ENCODE measurements around the gene MICB. TPM values are rescaled to one million over a fixed set of nuclear protein-coding genes. Genes with fewer than 3 reads are reported as not detected.

Gene MICB
- total and polyA plus RNA-seq, 9 donors, result 0.39 to 1.4 (median 0.97) TPM

DNA sequence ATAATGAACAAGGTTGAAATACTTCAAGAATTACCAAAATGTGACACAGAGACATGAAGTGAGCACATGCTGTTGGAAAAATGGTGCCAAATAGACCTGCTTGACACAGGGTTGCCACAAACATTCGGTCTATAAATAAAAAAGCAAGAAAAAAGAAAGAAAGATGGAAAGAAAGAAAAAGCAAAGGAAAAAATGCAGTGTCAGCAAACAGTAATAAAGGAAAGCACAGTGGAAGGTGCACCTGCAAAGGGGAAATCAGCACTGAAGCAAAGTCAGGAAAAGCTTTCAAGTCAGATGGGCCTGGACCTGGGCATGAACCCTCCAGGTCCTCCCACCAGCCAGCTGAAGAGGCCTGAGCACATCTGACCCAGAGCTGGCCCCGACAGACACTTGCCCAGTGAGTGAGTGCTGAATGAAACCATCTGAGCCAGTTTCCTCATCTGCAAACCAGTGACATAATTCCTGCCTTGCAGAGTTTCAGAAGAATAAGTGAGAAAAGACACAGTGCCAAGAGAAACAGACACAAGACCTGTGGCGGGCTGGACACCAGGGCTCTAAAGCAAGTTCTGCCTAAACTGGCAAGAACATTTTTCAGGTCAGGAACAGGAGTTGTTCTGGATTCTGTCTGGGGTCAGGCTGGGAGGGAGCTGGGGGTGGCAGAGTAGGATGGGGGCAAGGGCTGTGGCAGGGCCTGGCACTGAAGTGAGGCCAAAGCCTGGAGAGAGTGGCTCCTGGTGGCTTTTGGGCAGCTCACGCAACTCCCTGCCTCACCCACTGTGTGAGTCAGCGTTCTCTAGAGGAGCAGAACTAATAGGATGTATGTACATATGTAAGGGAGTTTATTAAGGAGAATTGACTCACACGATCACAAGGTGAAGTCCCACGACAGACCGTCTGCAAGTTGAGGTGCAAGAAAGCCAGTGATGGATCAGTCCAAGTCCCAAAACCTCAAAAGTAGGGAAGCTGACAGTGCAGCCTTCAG is 23.9 kb upstream of the MICB start:
- no peaks in the 10 kb centered on the region for H3K9me3 ChIP-seq (replicated peaks; ENCODE audit: control insufficient read depth, low read depth, low read length)
- peaks cover 4% of the 10 kb centered on the region for H3K27me3 ChIP-seq (ENCODE audit: control insufficient read depth, insufficient read depth, low read length)
- H3K4me3 ChIP-seq (ENCODE audit: low read length), result no peak overlapping the region
- no peaks in the 10 kb centered on the region for H3K4me1 ChIP-seq (ENCODE audit: control insufficient read depth, insufficient read depth, low read length)
- H3K36me3 ChIP-seq (ENCODE audit: control insufficient read depth, insufficient read depth, low read length), result no peaks in the 10 kb centered on the region
- 89% methylated on average over 5 of the region's 8 CpGs for WGBS (ENCODE audit: insufficient coverage)
- no peak overlapping the region for H3K27ac ChIP-seq (ENCODE audit: low read length)
- no peak for DNase-seq

DNA sequence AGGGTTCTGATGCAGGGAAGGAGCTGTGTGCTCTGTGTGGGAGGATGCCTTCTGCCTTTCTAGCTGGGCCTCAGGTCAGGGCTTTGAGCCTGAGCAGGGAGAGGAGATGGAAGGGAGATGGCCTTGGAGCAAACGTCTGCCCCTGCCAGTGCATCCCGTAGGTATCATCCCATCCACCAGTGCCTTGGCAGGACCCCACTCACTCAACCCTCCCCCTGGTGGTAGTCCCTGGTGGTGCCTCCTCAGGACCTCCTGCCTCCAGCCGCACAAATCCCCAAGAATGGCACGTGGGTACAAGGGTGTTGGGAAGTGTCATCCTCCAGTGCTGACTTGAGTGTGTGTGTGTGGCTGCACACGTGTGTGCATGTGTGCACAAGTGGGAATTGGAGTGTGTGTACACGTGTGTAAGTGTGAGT is 23.1 kb upstream of the MICB start:
- Histone ChIP-seq H3K9me3 (replicated peaks; ENCODE audit: control insufficient read depth, low read depth, low read length) (no peaks in the 10 kb centered on the region), H3K27me3 (ENCODE audit: control insufficient read depth, insufficient read depth, low read length) (peaks cover 7% of the 10 kb centered on the region), H3K27ac (ENCODE audit: low read length) (no peak overlapping the region), H3K4me3 (ENCODE audit: low read length) (no peak overlapping the region), H3K4me1 (ENCODE audit: control insufficient read depth, insufficient read depth, low read length) (no peaks in the 10 kb centered on the region), H3K36me3 (ENCODE audit: control insufficient read depth, insufficient read depth, low read length) (no peaks in the 10 kb centered on the region)
- DNase-seq, result no peak
- WGBS (ENCODE audit: insufficient coverage), result 55% methylated on average over 2 of the region's 6 CpGs

DNA sequence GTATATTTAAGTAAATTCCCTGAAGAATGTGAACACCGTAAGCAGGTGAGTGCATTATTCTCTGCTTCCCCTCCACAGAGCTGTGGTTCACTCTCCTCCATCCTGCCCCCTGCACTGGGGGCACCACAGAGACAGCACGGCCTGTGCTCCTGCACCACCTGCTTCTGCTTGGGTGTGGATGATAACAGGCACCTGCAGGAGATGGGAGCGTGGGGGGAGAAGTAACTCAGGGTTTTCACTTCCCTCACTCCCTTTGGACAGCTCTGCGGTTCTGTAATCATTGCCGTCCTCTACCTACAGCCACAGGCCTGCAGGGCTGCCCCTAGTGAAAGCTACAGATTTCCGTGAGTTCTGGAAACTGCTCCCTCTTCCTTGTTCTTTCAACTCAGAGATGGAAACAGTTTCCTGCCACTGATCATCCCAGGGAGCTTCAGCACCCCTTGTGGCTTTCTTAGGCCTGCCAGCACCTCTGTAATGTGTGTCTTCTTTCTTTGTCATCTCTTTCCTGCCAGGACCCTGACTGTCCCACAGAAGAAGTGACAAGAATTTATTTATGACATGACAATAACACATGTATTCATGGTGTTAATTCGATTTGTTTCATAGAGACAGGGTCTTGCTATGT is 21.3 kb upstream of the MICB start:
- Histone ChIP-seq H3K36me3 (ENCODE audit: control insufficient read depth, insufficient read depth, low read length) (no peaks in the 10 kb centered on the region), H3K27ac (ENCODE audit: low read length) (no peak overlapping the region), H3K4me3 (ENCODE audit: low read length) (no peak overlapping the region), H3K4me1 (ENCODE audit: control insufficient read depth, insufficient read depth, low read length) (no peaks in the 10 kb centered on the region), H3K9me3 (replicated peaks; ENCODE audit: control insufficient read depth, low read depth, low read length) (no peaks in the 10 kb centered on the region), H3K27me3 (ENCODE audit: control insufficient read depth, insufficient read depth, low read length) (peaks cover 13% of the 10 kb centered on the region)
- WGBS (ENCODE audit: insufficient coverage), result 20% methylated on average over 1 of the region's 7 CpGs
- no peak for DNase-seq

DNA sequence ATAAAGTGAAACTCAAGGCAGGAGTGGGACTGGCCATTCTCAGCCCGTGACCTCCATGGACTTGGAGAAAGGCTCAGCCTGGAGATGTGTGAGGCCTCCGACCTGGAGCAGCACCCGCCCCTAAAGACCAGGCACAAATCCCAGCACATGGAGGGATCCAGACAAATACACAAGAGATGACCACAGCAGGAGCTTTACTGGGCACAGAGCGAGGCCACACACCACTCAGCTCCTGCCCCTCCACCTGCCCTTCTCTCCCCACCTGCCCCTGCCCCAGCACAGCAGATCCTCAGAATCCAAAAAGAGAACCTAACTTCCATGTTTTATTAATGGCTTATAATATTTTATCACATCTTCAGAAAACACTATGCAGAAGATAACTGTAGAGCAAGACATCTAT is 20.4 kb upstream of the MICB start:
- Histone ChIP-seq H3K36me3 (ENCODE audit: control insufficient read depth, insufficient read depth, low read length) (no peaks in the 10 kb centered on the region), H3K27ac (ENCODE audit: low read length) (no peak overlapping the region), H3K27me3 (ENCODE audit: control insufficient read depth, insufficient read depth, low read length) (peaks cover 15% of the 10 kb centered on the region), H3K4me1 (ENCODE audit: control insufficient read depth, insufficient read depth, low read length) (no peaks in the 10 kb centered on the region), H3K9me3 (replicated peaks; ENCODE audit: control insufficient read depth, low read depth, low read length) (no peaks in the 10 kb centered on the region), H3K4me3 (ENCODE audit: low read length) (no peak overlapping the region)
- no peak for DNase-seq
- WGBS (ENCODE audit: insufficient coverage), result 80% methylated on average over 2 of the region's 4 CpGs

DNA sequence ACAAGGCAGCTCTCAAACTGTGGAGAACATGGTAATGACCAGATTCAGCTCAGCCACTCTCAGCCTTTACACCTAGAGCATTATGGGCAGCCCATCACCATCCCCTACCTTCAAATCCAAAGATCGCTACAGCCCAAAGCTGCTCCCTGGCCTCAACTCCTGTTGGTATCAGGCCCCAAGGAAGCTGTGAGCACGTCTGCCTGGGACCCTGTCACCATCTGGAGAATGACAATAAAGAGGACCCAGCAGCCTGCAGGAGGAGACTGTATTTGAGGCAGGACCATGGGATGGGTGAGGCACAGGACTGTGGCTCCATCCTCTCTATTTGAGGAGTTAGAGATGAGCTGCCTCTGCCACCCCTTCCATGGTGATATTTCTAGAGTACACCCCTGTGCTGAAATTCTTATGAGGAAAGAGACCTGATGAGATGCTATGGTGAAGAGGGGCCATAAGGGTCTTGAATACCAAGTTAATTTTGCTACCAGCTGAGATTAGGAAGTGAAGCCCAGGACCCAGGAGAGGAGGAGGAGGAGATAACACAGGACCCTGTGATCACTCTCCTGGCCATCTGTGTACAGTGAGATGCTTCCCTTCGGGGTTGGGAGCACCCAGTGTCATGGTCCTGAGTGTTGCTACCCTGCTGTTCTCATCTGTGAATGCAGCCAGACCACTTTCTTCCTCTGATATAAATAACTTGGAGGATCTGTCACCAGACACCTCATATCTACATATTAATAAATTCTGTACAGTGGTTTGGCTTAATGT is 19.6 kb upstream of the MICB start:
- Histone ChIP-seq H3K27me3 (ENCODE audit: control insufficient read depth, insufficient read depth, low read length) (peaks cover 15% of the 10 kb centered on the region), H3K9me3 (replicated peaks; ENCODE audit: control insufficient read depth, low read depth, low read length) (no peaks in the 10 kb centered on the region), H3K4me3 (ENCODE audit: low read length) (no peak overlapping the region), H3K4me1 (ENCODE audit: control insufficient read depth, insufficient read depth, low read length) (no peaks in the 10 kb centered on the region), H3K36me3 (ENCODE audit: control insufficient read depth, insufficient read depth, low read length) (no peaks in the 10 kb centered on the region), H3K27ac (ENCODE audit: low read length) (no peak overlapping the region)
- WGBS (ENCODE audit: insufficient coverage), result no CpG with 5 or more reads among the region's 3 CpGs
- no peak for DNase-seq

DNA sequence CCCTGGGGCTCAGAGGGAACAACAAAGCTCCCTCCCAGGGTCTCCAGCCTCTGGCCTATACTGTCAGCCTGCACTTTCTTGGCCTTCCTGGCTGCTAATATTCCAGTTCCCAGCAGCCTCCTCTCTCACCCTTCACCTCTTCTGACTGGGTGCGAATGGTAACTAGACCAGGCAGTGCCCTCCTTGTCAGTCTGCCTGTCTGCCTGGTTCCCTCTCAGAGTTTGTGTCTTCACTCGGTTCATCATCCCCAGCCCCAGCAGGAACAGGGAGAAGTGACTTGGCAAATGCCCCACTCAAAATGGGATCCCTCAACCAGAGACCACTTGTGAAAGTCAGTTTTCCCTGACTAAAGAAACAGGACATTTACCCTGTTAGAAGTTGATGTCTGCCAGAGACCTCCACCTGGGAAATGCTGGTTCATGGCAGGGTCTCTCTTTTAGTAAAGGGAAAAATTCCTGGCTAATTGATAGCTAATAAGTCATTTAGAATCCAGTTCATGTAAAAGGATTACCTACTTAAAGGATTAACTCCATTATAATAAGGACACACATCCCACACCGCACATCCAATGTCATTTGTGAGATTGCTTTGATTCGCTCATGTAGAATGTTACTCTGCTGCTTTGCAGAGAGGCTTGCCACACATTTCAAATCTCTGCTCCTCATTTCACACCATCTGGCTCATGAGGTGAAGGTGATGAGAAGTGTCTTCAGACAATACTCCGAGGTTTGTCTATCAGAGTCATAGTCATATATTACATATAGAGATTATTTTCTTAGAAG is 18.6 kb upstream of the MICB start:
- Histone ChIP-seq H3K9me3 (replicated peaks; ENCODE audit: control insufficient read depth, low read depth, low read length) (no peaks in the 10 kb centered on the region), H3K27ac (ENCODE audit: low read length) (no peak overlapping the region), H3K4me3 (ENCODE audit: low read length) (no peak overlapping the region), H3K27me3 (ENCODE audit: control insufficient read depth, insufficient read depth, low read length) (peaks cover 15% of the 10 kb centered on the region), H3K36me3 (ENCODE audit: control insufficient read depth, insufficient read depth, low read length) (no peaks in the 10 kb centered on the region), H3K4me1 (ENCODE audit: control insufficient read depth, insufficient read depth, low read length) (no peaks in the 10 kb centered on the region)
- no peak for DNase-seq
- WGBS (ENCODE audit: insufficient coverage), result 50% methylated on average over 1 of the region's 5 CpGs

DNA sequence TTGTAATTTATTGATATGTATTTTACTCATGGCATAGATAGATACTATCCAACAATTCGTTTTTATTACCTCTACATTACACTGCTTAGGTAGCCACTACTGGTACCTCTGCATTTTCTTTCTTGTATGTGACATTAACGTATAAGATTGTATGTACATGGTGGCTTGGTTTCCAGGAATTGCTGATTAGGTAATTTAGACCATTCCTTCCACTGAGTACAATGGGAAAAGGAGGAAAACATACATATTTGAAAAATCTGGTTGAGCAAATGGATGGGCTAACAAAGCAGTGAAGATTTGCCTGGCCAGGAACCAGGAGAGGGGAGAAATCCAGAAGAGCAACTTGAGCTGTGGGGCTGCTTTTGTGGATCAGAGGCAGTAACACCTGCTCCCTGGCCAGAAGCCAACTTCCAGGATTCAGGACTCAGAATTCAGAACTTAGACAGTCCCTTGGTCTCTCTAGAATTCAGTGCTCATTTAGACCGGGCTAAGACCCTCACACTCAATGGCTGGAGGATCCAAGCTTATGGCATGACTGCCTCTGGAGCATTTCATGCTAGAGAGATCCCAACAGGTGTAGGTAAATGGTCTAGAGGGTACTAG is 17.9 kb upstream of the MICB start:
- no peaks in the 10 kb centered on the region for H3K4me1 ChIP-seq (ENCODE audit: control insufficient read depth, insufficient read depth, low read length)
- H3K27ac ChIP-seq (ENCODE audit: low read length), result no peak overlapping the region
- no peak for DNase-seq
- no peak overlapping the region for H3K4me3 ChIP-seq (ENCODE audit: low read length)
- WGBS (ENCODE audit: insufficient coverage), result no CpG with 5 or more reads among the region's 3 CpGs
- H3K27me3 ChIP-seq (ENCODE audit: control insufficient read depth, insufficient read depth, low read length), result peaks cover 13% of the 10 kb centered on the region
- H3K9me3 ChIP-seq (replicated peaks; ENCODE audit: control insufficient read depth, low read depth, low read length), result no peaks in the 10 kb centered on the region
- H3K36me3 ChIP-seq (ENCODE audit: control insufficient read depth, insufficient read depth, low read length), result no peaks in the 10 kb centered on the region

DNA sequence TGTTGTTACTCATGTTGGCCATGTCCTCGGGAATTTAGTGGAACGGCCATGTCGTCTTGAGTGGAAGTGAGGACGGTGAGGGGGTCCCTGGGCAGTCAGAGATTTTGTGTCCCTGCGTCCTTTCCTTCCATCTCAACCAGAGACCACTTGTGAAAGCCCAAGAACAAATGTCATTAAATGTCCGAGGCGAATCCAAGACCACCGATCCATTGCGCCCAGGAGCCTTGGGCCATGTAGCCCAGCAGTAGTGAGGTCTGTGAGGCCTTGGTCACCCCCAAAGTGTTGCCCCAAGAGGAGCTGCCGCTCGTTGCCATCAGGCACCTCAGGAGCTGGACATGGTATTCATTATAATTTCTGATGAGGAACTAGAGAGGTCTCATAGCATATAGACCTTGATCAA is 17.4 kb upstream of the MICB start:
- 53% methylated on average over 3 of the region's 11 CpGs for WGBS (ENCODE audit: insufficient coverage)
- no peak overlapping the region for H3K4me3 ChIP-seq (ENCODE audit: low read length)

DNA sequence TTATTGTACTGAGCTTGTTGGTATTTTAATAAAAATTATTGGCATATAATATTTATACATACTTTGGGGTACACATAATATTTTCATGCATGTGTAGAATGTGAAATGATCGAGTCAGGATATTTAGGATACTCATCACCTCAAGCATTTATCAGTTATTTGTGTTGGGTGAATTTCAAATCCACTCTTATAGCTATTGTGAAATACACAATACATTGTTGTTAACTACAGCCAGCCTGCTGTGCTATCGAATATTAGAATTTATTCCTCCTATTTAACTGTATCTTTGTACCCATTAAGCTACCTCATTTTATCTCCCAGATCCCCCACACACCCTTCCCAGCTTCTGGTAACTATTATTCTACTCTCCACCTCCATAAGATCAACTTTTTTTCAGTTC is 14.6 kb upstream of the MICB start:
- Histone ChIP-seq H3K36me3 (ENCODE audit: control insufficient read depth, insufficient read depth, low read length) (no peaks in the 10 kb centered on the region), H3K4me1 (ENCODE audit: control insufficient read depth, insufficient read depth, low read length) (no peaks in the 10 kb centered on the region), H3K4me3 (ENCODE audit: low read length) (no peak overlapping the region), H3K27me3 (ENCODE audit: control insufficient read depth, insufficient read depth, low read length) (peaks cover 13% of the 10 kb centered on the region), H3K9me3 (replicated peaks; ENCODE audit: control insufficient read depth, low read depth, low read length) (no peaks in the 10 kb centered on the region), H3K27ac (ENCODE audit: low read length) (no peak overlapping the region)
- DNase-seq, result no peak
- WGBS (ENCODE audit: insufficient coverage), result no CpG with 5 or more reads among the region's 2 CpGs

More for the DNA sequence above, 17.4 kb upstream of the MICB start:
- Histone ChIP-seq H3K27me3 (ENCODE audit: control insufficient read depth, insufficient read depth, low read length) (peaks cover 13% of the 10 kb centered on the region), H3K36me3 (ENCODE audit: control insufficient read depth, insufficient read depth, low read length) (no peaks in the 10 kb centered on the region), H3K4me1 (ENCODE audit: control insufficient read depth, insufficient read depth, low read length) (no peaks in the 10 kb centered on the region), H3K27ac (ENCODE audit: low read length) (no peak overlapping the region), H3K9me3 (replicated peaks; ENCODE audit: control insufficient read depth, low read depth, low read length) (no peaks in the 10 kb centered on the region)
- no peak for DNase-seq

Measured in muscle of leg (tissue), 11 donors.